DND-41 (cell line): ENCODE results near the gene JAK3.
A peak's percentile ranks its signal among the peaks of the same experiment; 100 is the strongest.

Experiments used
- ATAC-seq: fragments of 200-7000 bp; cut with Tn5 transposase; 3 replicates; pipeline ENCODE4 v1.9.1; 2021; ENCODE audit warnings: low read depth; ENCODE audit not compliant: insufficient read depth
- DNase-seq: peaks from one replicate; pipeline ENCODE4 v3.0.0-alpha.2; 2020
- H2AFZ ChIP-seq: 2 replicates; pipeline ENCODE4 v1.6.0; 2012; ENCODE audit warnings: low read depth, low read length
- H3K27ac ChIP-seq: 2 replicates; pipeline ENCODE4 v1.5.1; 2012; ENCODE audit warnings: low read length, inconsistent platforms
- H3K27me3 ChIP-seq: fragments of 200-600 bp; sonication (generic); 2 replicates; pipeline ENCODE4 v1.6.0; 2012; ENCODE audit warnings: low read length, mild to moderate bottlenecking, inconsistent platforms; ENCODE audit not compliant: insufficient read depth, poor library complexity
- H3K36me3 ChIP-seq: 2 replicates; pipeline ENCODE4 v1.5.1; 2012; ENCODE audit warnings: low read length, inconsistent platforms; ENCODE audit not compliant: insufficient read depth
- H3K4me1 ChIP-seq: 2 replicates; pipeline ENCODE4 v1.5.1; 2012; ENCODE audit warnings: mild to moderate bottlenecking, low read length; ENCODE audit not compliant: insufficient read depth
- H3K4me2 ChIP-seq: 2 replicates; pipeline ENCODE4 v1.6.0; 2012; ENCODE audit warnings: mild to moderate bottlenecking, moderate library complexity, low read length, inconsistent platforms; ENCODE audit not compliant: insufficient read depth
- H3K4me3 ChIP-seq, 2 experiments: fragments of 200-600 bp in 1 of 2; shearing (Covaris generic) in 1 of 2; 2 replicates each; pipeline ENCODE4 v1.5.1; 2012 to 2016; ENCODE audit warnings: inconsistent platforms in 2 of 2, low read length in 2 of 2, mild to moderate bottlenecking in 2 of 2, low read depth in 1 of 2, moderate library complexity in 1 of 2
- H3K79me2 ChIP-seq: 2 replicates; pipeline ENCODE4 v1.6.0; 2012; ENCODE audit warnings: low read length, inconsistent platforms; ENCODE audit not compliant: insufficient read depth
- H3K9ac ChIP-seq: 2 replicates; pipeline ENCODE4 v1.6.0; 2012; ENCODE audit warnings: low read depth, mild to moderate bottlenecking, inconsistent platforms, low read length, moderate library complexity
- H3K9me3 ChIP-seq: 2 replicates; pipeline ENCODE4 v1.5.1; 2012; ENCODE audit warnings: low read length, moderate library complexity, mild to moderate bottlenecking, inconsistent platforms; ENCODE audit not compliant: insufficient read depth, severe bottlenecking
- H4K20me1 ChIP-seq: 2 replicates; pipeline ENCODE4 v1.6.0; 2012; ENCODE audit warnings: low read length; ENCODE audit not compliant: insufficient read depth
- EZH2 ChIP-seq: IDR thresholded peaks from 3 replicates; pipeline ENCODE4 v1.6.1; 2012; ENCODE audit warnings: borderline replicate concordance, low read depth, mild to moderate bottlenecking, moderate library complexity, low read length, inconsistent platforms; ENCODE audit not compliant: severe bottlenecking
- TF ChIP-seq, protein P1 (sequence below): IDR thresholded peaks from 2 replicates; pipeline ENCODE4 v1.5.1; 2012; ENCODE audit warnings: borderline replicate concordance, low read length, moderate library complexity, mild to moderate bottlenecking; ENCODE audit not compliant: poor library complexity, severe bottlenecking; ENCODE audit errors: extremely low read depth

Gene JAK3

DNA sequence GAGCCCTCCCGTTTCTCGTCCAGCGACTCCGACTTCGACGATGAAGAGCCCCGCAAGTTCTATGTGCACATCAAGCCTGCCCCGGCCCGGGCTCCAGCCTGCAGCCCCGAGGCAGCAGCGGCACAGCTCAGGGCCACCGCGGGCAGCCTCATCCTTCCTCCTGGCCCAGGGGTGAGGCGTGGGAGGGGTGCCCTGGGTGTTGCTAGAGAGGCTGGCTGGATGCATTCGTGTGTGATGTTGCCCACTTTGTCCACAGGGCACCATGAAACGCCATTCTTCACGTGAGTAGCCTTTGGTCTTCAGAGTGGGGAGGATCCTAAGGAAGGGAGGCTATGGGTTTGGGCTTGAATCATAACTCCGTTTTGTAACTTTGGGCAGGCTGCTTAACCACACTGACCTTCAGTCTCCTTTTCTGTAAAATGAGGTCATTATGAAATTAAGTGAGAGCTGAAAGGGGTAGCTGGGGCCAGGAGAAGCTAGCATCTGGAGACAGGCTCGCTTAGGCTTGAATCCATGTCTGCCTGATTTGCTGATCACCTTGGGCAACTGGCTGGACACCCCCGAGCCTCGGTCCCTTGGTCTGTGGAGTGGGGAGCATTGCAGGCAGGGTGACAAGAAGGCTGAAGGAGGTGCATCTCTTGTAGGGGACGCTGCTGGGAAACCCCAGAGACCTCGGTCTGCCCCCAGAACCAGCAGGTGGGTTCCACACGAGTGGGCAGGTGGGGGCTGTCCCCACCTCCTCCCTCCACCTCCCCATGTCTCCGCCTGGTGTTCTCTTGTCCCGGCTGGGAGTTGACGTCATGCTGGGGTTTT is 71.6 kb downstream of the JAK3 start:
- DNase-seq = no peak
- ATAC-seq = no peak

DNA sequence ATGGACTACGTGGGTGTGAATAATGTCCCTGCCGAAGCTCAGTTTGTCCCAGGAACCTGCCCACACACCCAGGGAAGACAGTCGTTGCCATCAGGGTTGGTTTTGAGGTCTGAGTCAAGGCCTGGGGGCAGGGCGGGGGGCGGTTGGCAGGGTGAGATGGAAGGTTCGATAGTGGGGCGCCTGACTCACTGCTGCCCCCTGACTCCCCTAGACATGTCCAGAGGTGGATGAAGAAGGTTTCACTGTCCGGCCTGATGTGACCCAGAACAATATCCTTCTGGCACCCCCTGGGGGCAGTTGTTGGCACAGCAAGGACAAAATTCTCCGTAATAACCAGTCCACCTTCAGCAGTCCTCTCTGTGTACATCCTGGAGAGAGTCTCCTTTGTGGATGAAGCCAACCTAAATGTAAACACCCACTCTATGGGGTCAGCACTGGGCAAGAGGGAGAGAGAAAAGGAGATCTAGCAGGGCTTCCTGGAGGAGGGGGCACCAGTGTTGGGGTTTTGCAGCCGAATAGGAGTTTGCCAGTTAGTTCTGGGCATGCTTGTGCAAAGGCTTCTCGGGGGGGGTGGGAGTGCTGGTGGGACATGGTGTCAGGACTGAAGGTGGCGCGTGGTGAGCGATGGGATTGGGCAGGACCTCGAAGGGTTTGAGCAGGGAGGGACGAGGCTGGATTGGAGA is 72.4 kb downstream of the JAK3 start:
- Histone ChIP-seq H3K9me3 (no peaks in the 10 kb centered on the region), H2AFZ (no peak overlapping the region), H3K27me3 (no peaks in the 10 kb centered on the region), H4K20me1 (peaks cover 7% of the 10 kb centered on the region), H3K4me1 (no peaks in the 10 kb centered on the region), H3K79me2 (no peaks in the 10 kb centered on the region), H3K9ac (no peak overlapping the region), H3K4me3 (no peak overlapping the region), H3K27ac (no peak overlapping the region), H3K36me3 (peaks cover 63% of the 10 kb centered on the region), H3K4me2 (no peak overlapping the region)
- DNase-seq (peak; percentile 48), ATAC-seq (0 out of 3 replicates have a peak, but pooled peaks have one; percentile 18)
- no peak for TF ChIP-seq EZH2
- TF ChIP-seq, protein P1, sequence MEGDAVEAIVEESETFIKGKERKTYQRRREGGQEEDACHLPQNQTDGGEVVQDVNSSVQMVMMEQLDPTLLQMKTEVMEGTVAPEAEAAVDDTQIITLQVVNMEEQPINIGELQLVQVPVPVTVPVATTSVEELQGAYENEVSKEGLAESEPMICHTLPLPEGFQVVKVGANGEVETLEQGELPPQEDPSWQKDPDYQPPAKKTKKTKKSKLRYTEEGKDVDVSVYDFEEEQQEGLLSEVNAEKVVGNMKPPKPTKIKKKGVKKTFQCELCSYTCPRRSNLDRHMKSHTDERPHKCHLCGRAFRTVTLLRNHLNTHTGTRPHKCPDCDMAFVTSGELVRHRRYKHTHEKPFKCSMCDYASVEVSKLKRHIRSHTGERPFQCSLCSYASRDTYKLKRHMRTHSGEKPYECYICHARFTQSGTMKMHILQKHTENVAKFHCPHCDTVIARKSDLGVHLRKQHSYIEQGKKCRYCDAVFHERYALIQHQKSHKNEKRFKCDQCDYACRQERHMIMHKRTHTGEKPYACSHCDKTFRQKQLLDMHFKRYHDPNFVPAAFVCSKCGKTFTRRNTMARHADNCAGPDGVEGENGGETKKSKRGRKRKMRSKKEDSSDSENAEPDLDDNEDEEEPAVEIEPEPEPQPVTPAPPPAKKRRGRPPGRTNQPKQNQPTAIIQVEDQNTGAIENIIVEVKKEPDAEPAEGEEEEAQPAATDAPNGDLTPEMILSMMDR = peak; percentile 85

More for the DNA sequence above, 71.6 kb downstream of the JAK3 start:
- Histone ChIP-seq H3K4me2 (no peak overlapping the region), H3K4me1 (no peaks in the 10 kb centered on the region), H3K36me3 (peaks cover 64% of the 10 kb centered on the region), H3K9ac (no peak overlapping the region), H2AFZ (no peak overlapping the region), H3K9me3 (no peaks in the 10 kb centered on the region), H3K4me3 (no peak overlapping the region), H4K20me1 (peaks cover 7% of the 10 kb centered on the region), H3K27ac (no peak overlapping the region), H3K79me2 (no peaks in the 10 kb centered on the region), H3K27me3 (no peaks in the 10 kb centered on the region)
- no peak for TF ChIP-seq EZH2
